CD14-positive monocyte (primary cell): Measurements from ENCODE around the gene PLEKHA3. TPM values are rescaled to one million over a fixed set of nuclear protein-coding genes. Genes with fewer than 3 reads are reported as not detected.

ENCODE experiments used
- DNase-seq, 3 donors: peaks; one replicate each; pipeline ENCODE4 v3.0.0-alpha.2; 2011 to 2022
- H2AFZ ChIP-seq: 2 replicates; pipeline ENCODE4 v1.6.0; 2012; ENCODE audit warnings: mild to moderate bottlenecking, low read depth, low read length, inconsistent platforms; ENCODE audit not compliant: insufficient read depth, poor library complexity, severe bottlenecking
- H3K27ac ChIP-seq, 2 donors: 1 replicate in 1 of 2; 2 replicates in 1 of 2; pipeline ENCODE4 v1.5.1; 2012 to 2013; ENCODE audit warnings: low read length in 2 of 2, control low read depth in 1 of 2, inconsistent platforms in 1 of 2, low read depth in 1 of 2, mild to moderate bottlenecking in 1 of 2
- H3K27me3 ChIP-seq, 2 donors: one replicate each; pipeline versions ENCODE4 v1.6.0 to v1.6.1; 2011 to 2013; ENCODE audit warnings: low read length in 2 of 2; ENCODE audit not compliant: control insufficient read depth in 2 of 2, insufficient read depth in 2 of 2
- H3K36me3 ChIP-seq, 2 donors: replicated peaks in 1 of 2; 1 replicate in 1 of 2; 2 replicates in 1 of 2; pipeline versions ENCODE4 v1.5.1 to v1.6.1; 2012 to 2013; ENCODE audit warnings: low read length in 2 of 2, control low read depth in 1 of 2, inconsistent platforms in 1 of 2, mild to moderate bottlenecking in 1 of 2; ENCODE audit not compliant: insufficient read depth in 2 of 2, control insufficient read depth in 1 of 2
- H3K4me1 ChIP-seq, 2 donors: 1 replicate in 1 of 2; 2 replicates in 1 of 2; pipeline versions ENCODE4 v1.5.1 to v1.6.1; 2012 to 2013; ENCODE audit warnings: low read length in 2 of 2, control low read depth in 1 of 2, inconsistent platforms in 1 of 2, mild to moderate bottlenecking in 1 of 2, moderate library complexity in 1 of 2; ENCODE audit not compliant: insufficient read depth in 2 of 2, control insufficient read depth in 1 of 2
- H3K4me2 ChIP-seq: replicated peaks from 2 replicates; pipeline ENCODE3; 2012; ENCODE audit warnings: low read length, moderate library complexity, mild to moderate bottlenecking; ENCODE audit not compliant: poor library complexity, severe bottlenecking; ENCODE audit errors: extremely low read depth
- H3K4me3 ChIP-seq, 3 experiments: fragments of 200-600 bp in 1 of 3; sonication (generic) in 1 of 3; replicated peaks in 1 of 3; 1 replicate in 2 of 3; 2 replicates in 1 of 3; pipeline ENCODE4 v1.5.1; 2011 to 2013; ENCODE audit warnings: low read length in 3 of 3, mild to moderate bottlenecking in 3 of 3, control low read depth in 2 of 3, low read depth in 2 of 3, inconsistent platforms in 1 of 3, moderate library complexity in 1 of 3
- H3K79me2 ChIP-seq: 2 replicates; pipeline ENCODE4 v1.6.0; 2012; ENCODE audit warnings: mild to moderate bottlenecking, control low read depth, inconsistent platforms, low read length, moderate library complexity; ENCODE audit not compliant: insufficient read depth
- H3K9ac ChIP-seq: 2 replicates; pipeline ENCODE4 v1.6.0; 2017; ENCODE audit warnings: low read length, mild to moderate bottlenecking; ENCODE audit not compliant: insufficient read depth, poor library complexity, severe bottlenecking
- H3K9me3 ChIP-seq, 2 donors: replicated peaks in 1 of 2; 1 replicate in 1 of 2; 2 replicates in 1 of 2; pipeline versions ENCODE4 v1.5.1 to v1.6.1; 2012 to 2013; ENCODE audit warnings: low read length in 2 of 2, control low read depth in 1 of 2; ENCODE audit not compliant: control insufficient read depth in 1 of 2, insufficient read depth in 1 of 2
- H4K20me1 ChIP-seq: 2 replicates; pipeline ENCODE4 v1.6.0; 2012; ENCODE audit warnings: mild to moderate bottlenecking, low read length, control low read depth, moderate library complexity; ENCODE audit not compliant: insufficient read depth
- H3K27ac Mint-ChIP-seq, 7 donors: one replicate each; pipeline ENCODE4 v1.8.0; 2020; ENCODE audit warnings: mild to moderate bottlenecking in 7 of 7, mixed read lengths in 7 of 7, moderate library complexity in 6 of 7, inconsistent platforms in 2 of 7
- H3K27me3 Mint-ChIP-seq, 3 donors: one replicate each; pipeline ENCODE4 v1.8.0; 2021 to 2022; ENCODE audit warnings: low read depth in 3 of 3, mild to moderate bottlenecking in 3 of 3, mixed read lengths in 3 of 3, moderate library complexity in 3 of 3, inconsistent platforms in 1 of 3
- H3K36me3 Mint-ChIP-seq, 2 donors: one replicate each; pipeline ENCODE4 v1.8.0; 2020; ENCODE audit warnings: mixed read lengths in 2 of 2, inconsistent platforms in 1 of 2, mild to moderate bottlenecking in 1 of 2
- H3K4me1 Mint-ChIP-seq: one replicate; pipeline ENCODE4 v1.8.0; 2020; ENCODE audit warnings: mild to moderate bottlenecking, mixed read lengths
- H3K4me3 Mint-ChIP-seq, 2 donors: one replicate each; pipeline ENCODE4 v1.8.0; 2020; ENCODE audit warnings: mild to moderate bottlenecking in 2 of 2, mixed read lengths in 2 of 2, moderate library complexity in 1 of 2
- H3K9me3 Mint-ChIP-seq, 7 donors: one replicate each; pipeline ENCODE4 v1.8.0; 2020 to 2022; ENCODE audit warnings: mixed read lengths in 7 of 7, mild to moderate bottlenecking in 6 of 7, moderate library complexity in 6 of 7, inconsistent platforms in 2 of 7
- CTCF ChIP-seq: fragments of 200-600 bp; IDR thresholded peaks from one replicate; pipeline ENCODE4 v1.8.0; 2022; ENCODE audit warnings: antibody characterized with exemption, mild to moderate bottlenecking
- WGBS: methylation state at CpG from one replicate; pipeline ENCODE4 v1.1.5; 2013; ENCODE audit warnings: missing lambda C conversion rate; ENCODE audit not compliant: insufficient coverage; 5-methylcytosine and 5-hydroxymethylcytosine counted together
- intact Hi-C, 2 donors: fragments of 100-400 bp; cut with micrococcal nuclease; formaldehyde crosslinking; loops; one replicate each; pipeline versions ENCODE4 v1.15.0 to v1.15.1; 2023
- polyA plus RNA-seq, 3 donors: library from polyadenylated mRNA; depleted of rRNA in 1 of 3; unstranded in 2 of 3; stranded (reverse) in 1 of 3; fragments of 300-500 nt in 2 of 3; fragments of >200 nt in 1 of 3; fragmentation: Illumina TruSeq in 2 of 3; gene quantifications; 1 replicate in 2 of 3; 2 replicates in 1 of 3; pipeline ENCODE4 v1.2.3, GENCODE V29; 2012 to 2021

The PLEKHA3 gene
- polyA plus RNA-seq, 3 donors = 5.3 to 14.1 (median 13.4) TPM

- no peak overlapping the region for H3K4me3 Mint-ChIP-seq
Measured at GRCh38 chr2:178484245-178485041, 4.2 kb downstream of the PLEKHA3 start.

DNA sequence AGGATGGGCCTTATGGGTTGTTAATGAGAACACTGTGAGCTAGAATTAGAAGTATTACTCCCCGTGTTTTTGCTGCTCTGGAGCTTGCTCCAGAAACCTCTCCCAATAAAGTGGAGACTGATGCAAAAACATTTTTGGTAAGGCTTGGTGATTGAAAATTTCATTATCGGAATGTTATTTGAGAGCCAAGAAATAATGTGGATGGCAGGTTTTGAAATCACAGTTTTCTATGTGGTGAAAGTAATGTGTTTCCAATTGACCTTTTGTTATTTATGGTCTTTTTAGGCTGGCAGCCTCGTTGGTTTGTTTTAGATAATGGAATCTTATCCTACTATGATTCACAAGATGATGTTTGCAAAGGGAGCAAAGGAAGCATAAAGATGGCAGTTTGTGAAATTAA is 5.1 kb downstream of the PLEKHA3 start:
- no peak overlapping the region for H2AFZ ChIP-seq
- H3K4me3 ChIP-seq = no peak overlapping the region
- peaks cover 16% of the 10 kb centered on the region in 2 donors for H3K4me1 ChIP-seq
- H3K9me3 Mint-ChIP-seq = no peaks in the 10 kb centered on the region
- no CpG with 5 or more reads among the region's 3 CpGs for WGBS
- H3K4me1 Mint-ChIP-seq = peaks cover 31% of the 10 kb centered on the region
- H3K36me3 Mint-ChIP-seq = peaks cover 39 to 42% of the 10 kb centered on the region in 2 donors
- H3K9me3 ChIP-seq = no peaks in the 10 kb centered on the region
- intact Hi-C loops = no loop called here
- H3K27ac Mint-ChIP-seq = peak overlapping the region in 1 of 7 donors; percentile 22
- H3K27me3 ChIP-seq = no peaks in the 10 kb centered on the region
- H3K27me3 Mint-ChIP-seq = no peaks in the 10 kb centered on the region
- no peak for TF ChIP-seq CTCF
- H3K79me2 ChIP-seq = peaks cover 84% of the 10 kb centered on the region
- no peak for DNase-seq
- H3K9ac ChIP-seq = no peak overlapping the region
- no peak overlapping the region for H3K4me2 ChIP-seq
- no peak overlapping the region for H3K4me3 Mint-ChIP-seq
- H3K36me3 ChIP-seq = peaks cover 26 to 50% of the 10 kb centered on the region in 2 donors
- H4K20me1 ChIP-seq = peaks cover 48% of the 10 kb centered on the region
- H3K27ac ChIP-seq = no peak overlapping the region

More at GRCh38 chr2:178484245-178485041, 4.2 kb downstream of the PLEKHA3 start:
- Mint-ChIP-seq H3K9me3 (no peaks in the 10 kb centered on the region), H3K27me3 (no peaks in the 10 kb centered on the region), H3K36me3 (peaks cover 31 to 33% of the 10 kb centered on the region in 2 donors), H3K27ac (no peak overlapping the region), H3K4me1 (peaks cover 36% of the 10 kb centered on the region)
- H3K4me2 ChIP-seq = no peak overlapping the region
- peaks cover 19 to 41% of the 10 kb centered on the region in 2 donors for H3K36me3 ChIP-seq
- peaks cover 45% of the 10 kb centered on the region for H4K20me1 ChIP-seq
- H3K79me2 ChIP-seq = peaks cover 80% of the 10 kb centered on the region
- intact Hi-C loops = loop anchor here (5.0 kb wide), 2 partner anchors 38 to 42 kb away; no protein-coding TSS in a partner anchor
- H3K9ac ChIP-seq = no peak overlapping the region
- no peak for DNase-seq
- H2AFZ ChIP-seq = no peak overlapping the region
- WGBS = 81% methylated on average over 6 of the region's 6 CpGs
- no peak for TF ChIP-seq CTCF
- no peak overlapping the region for H3K4me3 ChIP-seq
- no peaks in the 10 kb centered on the region for H3K9me3 ChIP-seq
- H3K27me3 ChIP-seq = no peaks in the 10 kb centered on the region
- peaks cover 22 to 24% of the 10 kb centered on the region in 2 donors for H3K4me1 ChIP-seq
- peak overlapping the region in 1 of 2 donors; percentile 9 for H3K27ac ChIP-seq
